Ovary (tissue), 9 donors: ENCODE measurements around the gene TCEAL7. TPM values are rescaled to one million over a fixed set of nuclear protein-coding genes. Genes with fewer than 3 reads are reported as not detected.
"Not testable (repeated sequence)": the region's sequence is repeated elsewhere in the genome, so short reads cannot be mapped to it uniquely, and the experiment has no call there.

Source experiments
- DNase-seq, 5 donors: peaks; one replicate each; pipeline ENCODE4 v3.0.0-alpha.2; 2019 to 2020
- H3K27ac ChIP-seq, 2 donors: fragments of 200-600 bp; one replicate each; pipeline versions ENCODE4 v1.5.1 to v1.8.0; 2019 to 2022
- H3K27me3 ChIP-seq: fragments of 200-600 bp; one replicate; pipeline ENCODE4 v1.8.0; 2022
- H3K36me3 ChIP-seq: fragments of 200-600 bp; sonication (generic); one replicate; pipeline ENCODE4 v1.5.1; 2019
- H3K4me1 ChIP-seq: one replicate; pipeline ENCODE4 v1.8.1; 2013; ENCODE audit warnings: mild to moderate bottlenecking, moderate library complexity; ENCODE audit not compliant: insufficient read depth
- H3K4me3 ChIP-seq: fragments of 200-600 bp; sonication (generic); one replicate; pipeline ENCODE4 v1.5.1; 2017
- H3K9me3 ChIP-seq, 2 donors: fragments of 200-600 bp in 1 of 2; sonication (generic) in 1 of 2; one replicate each; pipeline versions ENCODE4 v1.5.1 to v1.8.1; 2013 to 2019; ENCODE audit warnings: mild to moderate bottlenecking in 1 of 2, moderate library complexity in 1 of 2
- CTCF ChIP-seq, 3 donors: fragments of 450-650 bp in 2 of 3; fragments of 200-600 bp in 1 of 3; IDR thresholded peaks; one replicate each; pipeline versions ENCODE4 v1.5.1 to v1.8.0; 2016 to 2022; ENCODE audit warnings: antibody characterized with exemption in 3 of 3, mild to moderate bottlenecking in 1 of 3
- EP300 ChIP-seq: sonication (generic); formaldehyde crosslinking; IDR thresholded peaks from one replicate; pipeline ENCODE4 v1.6.1; 2017; ENCODE audit warnings: antibody characterized with exemption
- POLR2A ChIP-seq: fragments of 450-650 bp; IDR thresholded peaks from one replicate; pipeline ENCODE4 v1.6.1; 2017; ENCODE audit warnings: antibody characterized with exemption, mild to moderate bottlenecking, moderate library complexity
- WGBS, 3 donors: extraction: QIAGEN DNeasy Blood & Tissue Kit in 1 of 3; methylation state at CpG; one replicate each; pipeline versions ENCODE4 v1.1.5 to v1.1.7; 2013 to 2017; 5-methylcytosine and 5-hydroxymethylcytosine counted together
- intact Hi-C, 4 donors: fragments of 100-400 bp; cut with DNase I; formaldehyde crosslinking; loops; one replicate each; pipeline versions ENCODE4 v1.11.0 to v1.15.1; 2022 to 2023
- polyA plus RNA-seq, 2 donors: library from polyadenylated mRNA; stranded (reverse); fragments of 200-250 nt in 1 of 2; fragments of 350-450 nt in 1 of 2; fragmentation: Illumina TruSeq in 1 of 2; extraction: RNeasy Lipid Tissue Mini Kit (QIAGEN cat#74804) in 1 of 2; gene quantifications; one replicate each; pipeline ENCODE4 v1.2.3, GENCODE V29; 2013 to 2014
- total RNA-seq, 7 donors: library from RNA; depleted of rRNA in 2 of 7; stranded (reverse); fragments of >200 nt in 2 of 7; fragmentation: NEBNext Ultra II Directional in 3 of 7; extraction: Animal tissue kit (Norgen Biotek cat#: 25700) in 3 of 7; gene quantifications; one replicate each; pipeline versions ENCODE4 v1.1.0 to v1.2.4, GENCODE V29; 2016 to 2023
- donor health status: DM: no; HTN: no; CAD: no; lungs with moderate emphysema.
- donor health status: DM: no; HTN: no; CAD: no.
- donor health status: Bipolar disorder and iron deficiency.
- donor health status: DM: yes; HTN: yes; CAD: no.
- donor health status: DM: no; HTN: no; CAD: no.
- donor health status: DM: yes; HTN: yes; CAD: no.

Gene TCEAL7
- total and polyA plus RNA-seq, 9 donors, result 12.9 to 44.9 (median 21.9) TPM

DNA sequence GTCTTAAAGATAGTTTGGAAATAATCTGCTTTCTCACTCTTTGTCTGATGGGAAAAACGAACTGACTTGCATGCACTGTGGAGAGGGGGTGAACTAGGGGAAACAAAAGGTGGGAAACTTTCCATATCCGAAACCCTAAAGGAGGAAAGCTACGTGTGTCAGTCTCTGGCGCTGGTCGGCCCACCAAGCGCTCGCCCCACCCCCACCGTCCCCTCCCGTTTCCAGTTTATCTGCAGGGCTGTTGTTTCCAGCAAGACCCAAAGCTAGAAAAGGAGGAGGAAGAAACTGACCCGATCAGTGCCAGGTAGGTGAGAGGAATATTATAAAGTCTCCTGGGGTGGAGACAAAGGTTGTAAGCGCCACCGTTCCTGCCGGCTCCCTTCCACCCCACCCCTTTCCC lies 26.8 kb downstream of the TCEAL7 start:
- no peaks in the 10 kb centered on the region for H3K9me3 ChIP-seq
- WGBS, 3 donors, result 13 to 25% (median 14%) methylated on average over 13 of the region's 13 CpGs
- peak; percentile 37 to 67 (median 52) for DNase-seq
- no peaks in the 10 kb centered on the region for H3K36me3 ChIP-seq
- intact Hi-C loops, result no loop called here
- H3K4me1 ChIP-seq, result no peaks in the 10 kb centered on the region
- peak overlapping the region; percentile 87 to 97 for H3K27ac ChIP-seq
- H3K4me3 ChIP-seq, result peak overlapping the region; percentile 56
- no peaks in the 10 kb centered on the region for H3K27me3 ChIP-seq
- TF ChIP-seq CTCF (IDR thresholded peaks at IDR 0.05), result no peak

DNA sequence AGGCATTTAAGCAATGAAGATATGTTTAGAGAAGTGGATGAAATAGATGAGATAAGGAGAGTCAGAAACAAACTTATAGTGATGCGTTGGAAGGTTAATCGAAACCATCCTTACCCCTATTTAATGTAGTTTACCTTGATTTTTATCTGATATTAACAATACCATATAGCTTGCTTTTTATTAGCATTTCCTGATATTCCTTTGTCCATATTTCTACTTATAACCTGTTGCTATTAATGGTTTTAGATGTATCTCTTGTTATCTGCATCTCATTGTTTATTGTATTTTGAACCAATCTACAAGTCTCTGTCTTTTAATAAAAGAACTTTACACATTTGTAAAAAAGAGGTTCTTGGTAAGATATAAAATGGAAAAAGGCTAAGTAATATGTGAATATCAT lies 27.8 kb downstream of the TCEAL7 start:
- WGBS, 3 donors, result 67 to 81% (median 72%) methylated on average over 2 of the region's 2 CpGs
- no peaks in the 10 kb centered on the region for H3K36me3 ChIP-seq
- no peaks in the 10 kb centered on the region for H3K9me3 ChIP-seq
- H3K27ac ChIP-seq, result peak overlapping the region; percentile 87 to 97
- H3K4me3 ChIP-seq, result no peak overlapping the region
- intact Hi-C loops, result no loop called here
- no peak for DNase-seq
- TF ChIP-seq EP300 (no peak), POLR2A (no peak)
- H3K27me3 ChIP-seq, result no peaks in the 10 kb centered on the region
- H3K4me1 ChIP-seq, result no peaks in the 10 kb centered on the region

DNA sequence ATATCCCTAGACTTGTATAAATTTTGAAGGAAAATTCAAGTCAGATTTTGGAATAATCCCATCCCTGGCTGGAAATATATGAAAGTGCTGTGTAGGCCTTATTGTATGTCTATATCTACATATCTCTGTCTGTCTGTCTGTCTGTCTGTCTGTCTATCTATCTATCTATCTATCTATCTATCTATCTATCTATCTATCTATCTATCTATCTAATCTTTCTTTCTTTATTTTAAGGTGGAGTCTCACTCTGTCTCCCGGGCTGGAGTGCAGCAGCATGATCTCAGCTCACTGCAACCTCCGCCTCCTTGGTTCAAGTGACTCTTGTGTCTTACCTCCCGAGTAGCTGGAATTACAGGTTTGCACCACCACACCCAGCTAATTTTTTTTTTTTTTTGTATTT lies 29.6 kb downstream of the TCEAL7 start:
- H3K36me3 ChIP-seq, H3K9me3 ChIP-seq, H3K4me1 ChIP-seq, H3K27me3 ChIP-seq, intact Hi-C loops, H3K4me3 ChIP-seq, DNase-seq: not testable (repeated sequence)
- peak overlapping the region in 1 of 2 donors; percentile 56 for H3K27ac ChIP-seq
- WGBS, 3 donors, result 82 to 88% (median 87%) methylated on average over 3 of the region's 3 CpGs

DNA sequence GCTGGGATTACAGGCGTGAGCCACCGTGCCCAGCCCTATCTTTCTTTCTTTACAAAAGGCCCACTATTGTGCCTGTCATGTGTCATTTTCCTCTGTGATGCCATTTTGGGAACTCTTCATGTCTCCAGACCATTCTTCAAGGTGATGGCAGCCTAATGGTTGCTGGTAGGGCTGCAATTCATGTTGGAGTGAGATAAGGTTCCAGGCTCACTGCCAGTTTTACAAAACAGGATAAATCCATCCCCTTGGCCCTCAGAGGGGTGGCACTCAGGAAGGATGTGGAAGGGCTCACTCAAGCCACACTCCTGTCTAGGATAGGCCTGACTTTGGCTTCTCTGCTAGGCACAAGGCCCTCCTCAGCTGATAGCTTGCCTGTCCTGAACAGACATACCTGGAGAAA lies 30.1 kb downstream of the TCEAL7 start:
- H3K4me3 ChIP-seq, result no peak overlapping the region
- TF ChIP-seq EP300 (no peak), CTCF (IDR thresholded peaks at IDR 0.05) (no peak), POLR2A (no peak)
- H3K9me3 ChIP-seq, result no peaks in the 10 kb centered on the region
- no peak for DNase-seq
- intact Hi-C loops, result no loop called here
- no peaks in the 10 kb centered on the region for H3K36me3 ChIP-seq
- H3K27me3 ChIP-seq, result no peaks in the 10 kb centered on the region
- no peaks in the 10 kb centered on the region for H3K4me1 ChIP-seq
- H3K27ac ChIP-seq, result peak overlapping the region in 1 of 2 donors; percentile 56
- WGBS, 3 donors, result 76 to 84% (median 78%) methylated on average over 2 of the region's 2 CpGs

DNA sequence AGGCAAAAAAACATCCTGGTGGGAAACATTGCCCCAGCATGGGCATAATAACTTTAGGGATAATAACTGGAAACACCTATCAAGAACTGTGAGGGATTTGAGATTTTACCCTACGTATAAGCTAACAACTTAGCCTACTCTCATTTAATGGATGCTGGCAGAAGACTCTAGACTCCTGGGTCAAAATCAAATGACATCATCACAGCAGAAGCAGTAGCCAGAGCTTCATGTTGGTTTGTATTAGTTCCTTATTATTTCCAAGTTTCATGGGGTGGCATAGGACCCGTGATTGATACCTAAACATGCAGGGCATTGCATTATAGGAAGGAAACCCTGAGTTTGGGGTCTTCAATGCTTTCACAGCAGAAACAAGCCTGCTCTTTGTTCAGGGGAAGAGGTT lies 30.9 kb downstream of the TCEAL7 start:
- Histone ChIP-seq H3K27ac (peak overlapping the region in 1 of 2 donors; percentile 56), H3K4me1 (no peaks in the 10 kb centered on the region), H3K9me3 (no peaks in the 10 kb centered on the region), H3K36me3 (no peaks in the 10 kb centered on the region), H3K27me3 (no peaks in the 10 kb centered on the region), H3K4me3 (no peak overlapping the region)
- intact Hi-C loops, result no loop called here
- no peak for DNase-seq
- no peak for TF ChIP-seq CTCF (IDR thresholded peaks at IDR 0.05)
- no peak for TF ChIP-seq POLR2A
- TF ChIP-seq EP300, result no peak
- WGBS, 3 donors, result 32 to 44% (median 43%) methylated on average over 2 of the region's 2 CpGs

DNA sequence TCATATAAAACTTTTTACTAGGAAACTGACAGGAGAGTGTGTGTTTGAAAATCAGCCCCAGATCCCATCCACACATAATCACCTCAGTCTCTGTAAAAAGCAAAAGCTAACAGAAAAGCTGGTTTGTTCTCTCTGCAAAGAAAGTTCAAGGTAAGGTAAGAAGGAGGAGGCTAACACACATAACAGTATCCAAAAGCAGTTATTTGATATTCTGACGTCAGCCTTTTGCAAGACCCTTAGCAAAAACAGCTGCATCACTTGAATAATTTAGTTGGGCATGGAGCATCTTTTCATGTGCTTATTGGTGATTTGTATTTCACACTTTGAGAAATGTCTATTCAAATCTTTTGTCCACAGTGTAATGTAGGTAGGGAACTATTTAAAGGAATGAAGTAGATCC lies 31.8 kb downstream of the TCEAL7 start:
- Histone ChIP-seq H3K27me3 (no peaks in the 10 kb centered on the region), H3K4me3 (no peak overlapping the region), H3K27ac (peak overlapping the region in 1 of 2 donors; percentile 56), H3K4me1 (no peaks in the 10 kb centered on the region), H3K36me3 (no peaks in the 10 kb centered on the region), H3K9me3 (no peaks in the 10 kb centered on the region)
- intact Hi-C loops, result no loop called here
- 5 to 9% (median 8%) methylated on average over 1 of the region's 1 CpG for WGBS, 3 donors
- TF ChIP-seq POLR2A (peak; percentile 17), CTCF (IDR thresholded peaks at IDR 0.05) (no peak)
- no peak for DNase-seq
